Smooth muscle cell (in vitro differentiated cells): ENCODE measurements around the gene CHI3L2. TPM values are rescaled to one million over a fixed set of nuclear protein-coding genes. Genes with fewer than 3 reads are reported as not detected.
A peak's percentile ranks its signal among the peaks of the same experiment; 100 is the strongest.
"Not testable (repeated sequence)": the region's sequence is repeated elsewhere in the genome, so short reads cannot be mapped to it uniquely, and the experiment has no call there.

Source experiments
- DNase-seq: peaks from one replicate; lab custom pipeline; 2025; ENCODE audit not compliant: unreplicated experiment; lab: John Stamatoyannopoulos, UW
- H2AFZ ChIP-seq: fragments of 200-600 bp; sonication (generic); 2 replicates; pipeline ENCODE4 v1.6.0; 2016; ENCODE audit warnings: antibody characterized with exemption, low read depth, mild to moderate bottlenecking
- H3F3A ChIP-seq: fragments of 200-600 bp; sonication (generic); 2 replicates; pipeline ENCODE4 v1.6.0; 2017; ENCODE audit warnings: antibody characterized with exemption, low read depth
- H3K27ac ChIP-seq: fragments of 200-600 bp; sonication (generic); 2 replicates; pipeline ENCODE4 v1.5.1; 2016; ENCODE audit warnings: low read depth, mild to moderate bottlenecking
- H3K27me3 ChIP-seq: fragments of 200-600 bp; sonication (generic); 2 replicates; pipeline ENCODE4 v1.6.1; 2016; ENCODE audit warnings: low read depth, mild to moderate bottlenecking
- H3K36me3 ChIP-seq: fragments of 200-600 bp; sonication (generic); 2 replicates; pipeline ENCODE4 v1.5.1; 2016; ENCODE audit warnings: low read depth
- H3K4me1 ChIP-seq: fragments of 200-600 bp; sonication (generic); 2 replicates; pipeline ENCODE4 v1.5.1; 2016; ENCODE audit warnings: low read depth
- H3K4me2 ChIP-seq: fragments of 200-600 bp; sonication (generic); 2 replicates; pipeline ENCODE4 v1.6.0; 2016; ENCODE audit warnings: mild to moderate bottlenecking
- H3K4me3 ChIP-seq: fragments of 200-600 bp; sonication (generic); 2 replicates; pipeline ENCODE4 v1.5.1; 2016; ENCODE audit warnings: mild to moderate bottlenecking
- H3K79me2 ChIP-seq: fragments of 200-600 bp; sonication (generic); 2 replicates; pipeline ENCODE4 v1.6.0; 2016; ENCODE audit warnings: low read depth, mild to moderate bottlenecking
- H3K9ac ChIP-seq: fragments of 200-600 bp; sonication (generic); 2 replicates; pipeline ENCODE4 v1.6.0; 2016; ENCODE audit warnings: low read depth
- H3K9me3 ChIP-seq: fragments of 200-600 bp; sonication (generic); replicated peaks from 2 replicates; pipeline ENCODE4 v1.5.1; 2016; ENCODE audit warnings: low read depth
- H4K20me1 ChIP-seq: fragments of 200-600 bp; sonication (generic); 2 replicates; pipeline ENCODE4 v1.6.0; 2016; ENCODE audit warnings: low read depth
- WGBS: methylation state at CpG from one replicate; pipeline ENCODE4 v1.1.7; 2016; ENCODE audit warnings: low lambda C conversion rate; 5-methylcytosine and 5-hydroxymethylcytosine counted together
- polyA plus RNA-seq: library from polyadenylated mRNA; unstranded; fragments of >200 nt; fragmentation: Nextera tagmentation; extraction: Ambion mirVana; gene quantifications from 2 replicates; pipeline ENCODE4 v1.2.1, GENCODE V29; 2016
- total RNA-seq: library from RNA; depleted of rRNA; stranded (reverse); fragments of >200 nt; gene quantifications from 2 replicates; pipeline ENCODE4 v1.2.3, GENCODE V29; 2014
- TF ChIP-seq, protein P1 (sequence below): fragments of 200-600 bp; sonication (generic); IDR thresholded peaks from 2 replicates; pipeline ENCODE4 v1.5.1; 2017; ENCODE audit warnings: borderline replicate concordance, mild to moderate bottlenecking, antibody characterized with exemption; ENCODE audit not compliant: insufficient read depth, poor library complexity, severe bottlenecking

CHI3L2 gene
- total and polyA plus RNA-seq, 2 experiments from 2014 or later, result 0.54 to 2.0 TPM

DNA sequence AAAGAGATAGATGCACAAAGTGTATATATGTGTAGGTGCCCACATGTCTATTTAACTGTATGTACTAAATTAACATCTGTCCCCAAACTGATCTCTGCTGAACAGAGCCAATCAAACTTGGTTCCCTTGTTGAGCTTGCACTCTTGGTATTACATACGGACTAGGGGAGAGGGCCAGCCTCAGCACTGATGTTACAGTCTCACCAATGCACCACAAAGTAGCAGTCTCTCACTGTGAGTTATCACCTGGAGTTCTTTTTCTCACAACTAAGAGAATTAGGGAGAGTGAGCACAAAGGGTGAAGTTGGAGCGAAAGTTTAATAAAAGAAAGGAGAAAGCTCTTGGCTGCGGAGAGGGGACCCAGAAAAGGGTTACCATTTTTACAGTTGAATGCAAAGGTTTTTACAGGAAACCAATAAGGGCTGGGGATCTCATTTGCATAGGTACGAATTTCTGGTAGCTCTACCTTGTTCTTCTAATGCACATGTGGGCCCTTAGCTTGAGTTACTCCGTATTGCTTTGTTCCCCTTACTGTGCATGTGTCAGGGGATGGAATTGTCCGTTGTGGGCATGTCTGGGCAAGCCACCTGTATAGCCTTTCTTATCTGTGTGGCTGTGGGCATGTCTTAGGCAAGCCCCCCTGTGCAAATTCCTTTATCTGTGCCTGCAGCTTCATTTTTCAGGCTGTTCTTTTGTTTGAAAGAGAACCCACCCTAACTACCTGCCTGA lies 13.3 kb upstream of the CHI3L2 start:
- H3K27ac ChIP-seq, result peak overlapping the region; percentile 59
- no peak overlapping the region for H3K4me2 ChIP-seq
- H3K36me3 ChIP-seq, result no peaks in the 10 kb centered on the region
- peaks cover 13% of the 10 kb centered on the region for H3K4me1 ChIP-seq
- DNase-seq, result no peak
- no peak overlapping the region for H3K4me3 ChIP-seq
- H4K20me1 ChIP-seq, result no peaks in the 10 kb centered on the region
- H3F3A ChIP-seq, result peaks cover 4% of the 10 kb centered on the region
- no peak overlapping the region for H3K9ac ChIP-seq
- WGBS, result 83% methylated on average over 6 of the region's 6 CpGs
- TF ChIP-seq, protein P1, sequence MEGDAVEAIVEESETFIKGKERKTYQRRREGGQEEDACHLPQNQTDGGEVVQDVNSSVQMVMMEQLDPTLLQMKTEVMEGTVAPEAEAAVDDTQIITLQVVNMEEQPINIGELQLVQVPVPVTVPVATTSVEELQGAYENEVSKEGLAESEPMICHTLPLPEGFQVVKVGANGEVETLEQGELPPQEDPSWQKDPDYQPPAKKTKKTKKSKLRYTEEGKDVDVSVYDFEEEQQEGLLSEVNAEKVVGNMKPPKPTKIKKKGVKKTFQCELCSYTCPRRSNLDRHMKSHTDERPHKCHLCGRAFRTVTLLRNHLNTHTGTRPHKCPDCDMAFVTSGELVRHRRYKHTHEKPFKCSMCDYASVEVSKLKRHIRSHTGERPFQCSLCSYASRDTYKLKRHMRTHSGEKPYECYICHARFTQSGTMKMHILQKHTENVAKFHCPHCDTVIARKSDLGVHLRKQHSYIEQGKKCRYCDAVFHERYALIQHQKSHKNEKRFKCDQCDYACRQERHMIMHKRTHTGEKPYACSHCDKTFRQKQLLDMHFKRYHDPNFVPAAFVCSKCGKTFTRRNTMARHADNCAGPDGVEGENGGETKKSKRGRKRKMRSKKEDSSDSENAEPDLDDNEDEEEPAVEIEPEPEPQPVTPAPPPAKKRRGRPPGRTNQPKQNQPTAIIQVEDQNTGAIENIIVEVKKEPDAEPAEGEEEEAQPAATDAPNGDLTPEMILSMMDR, result no peak
- no peaks in the 10 kb centered on the region for H3K27me3 ChIP-seq
- H3K9me3 ChIP-seq, result no peaks in the 10 kb centered on the region
- H2AFZ ChIP-seq, result no peak overlapping the region
- no peaks in the 10 kb centered on the region for H3K79me2 ChIP-seq

- no peaks in the 10 kb centered on the region for H4K20me1 ChIP-seq
- peaks cover 19% of the 10 kb centered on the region for H3K4me1 ChIP-seq
- H3K27me3 ChIP-seq, result no peaks in the 10 kb centered on the region
- peaks cover 4% of the 10 kb centered on the region for H3F3A ChIP-seq
- peak overlapping the region; percentile 59 for H3K27ac ChIP-seq
- no peak for DNase-seq
- TF ChIP-seq, protein P1, result no peak
- no peaks in the 10 kb centered on the region for H3K9me3 ChIP-seq
- peak overlapping the region; percentile 62 for H2AFZ ChIP-seq
- H3K4me3 ChIP-seq, result no peak overlapping the region
- no peak overlapping the region for H3K4me2 ChIP-seq
- WGBS, result 84% methylated on average over 7 of the region's 7 CpGs
- H3K79me2 ChIP-seq, result no peaks in the 10 kb centered on the region
- H3K36me3 ChIP-seq, result no peaks in the 10 kb centered on the region
- H3K9ac ChIP-seq, result no peak overlapping the region
Observed at GRCh38 chr1:111214884-111215283, 12.6 kb upstream of the CHI3L2 start.

DNA sequence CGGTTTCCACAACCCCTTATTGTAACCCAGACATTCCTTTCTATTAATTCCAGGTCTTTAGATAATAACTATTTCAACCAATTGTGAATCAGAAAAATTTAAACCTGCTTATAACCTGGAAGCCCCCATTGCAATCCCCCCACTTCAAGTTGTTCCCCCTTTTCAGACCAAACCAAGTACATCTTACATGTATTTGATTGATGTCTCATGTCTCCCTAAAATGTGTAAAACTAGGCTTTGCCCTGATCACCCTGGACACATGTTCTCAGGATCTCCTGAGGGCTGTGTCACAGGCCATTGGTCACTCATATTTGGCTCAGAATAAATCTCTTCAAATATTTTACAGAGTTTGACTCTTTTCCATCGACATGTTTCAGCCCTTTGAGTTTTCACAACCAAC lies 12.2 kb upstream of the CHI3L2 start:
- Histone ChIP-seq H2AFZ (peak overlapping the region; percentile 62), H3K4me1 (peaks cover 22% of the 10 kb centered on the region), H3K27ac (peak overlapping the region; percentile 59)
- H3K79me2 ChIP-seq, H4K20me1 ChIP-seq, H3K9ac ChIP-seq, H3K4me2 ChIP-seq, H3K36me3 ChIP-seq, DNase-seq, H3F3A ChIP-seq, H3K9me3 ChIP-seq, H3K4me3 ChIP-seq, H3K27me3 ChIP-seq: not testable (repeated sequence)
- WGBS, result 80% methylated on average over 2 of the region's 2 CpGs

GRCh38 chr1:111216751-111217150 lies 10.8 kb upstream of the CHI3L2 start:
- Histone ChIP-seq H3F3A (peaks cover 4% of the 10 kb centered on the region), H3K36me3 (no peaks in the 10 kb centered on the region), H3K27me3 (no peaks in the 10 kb centered on the region), H4K20me1 (no peaks in the 10 kb centered on the region), H3K27ac (no peak overlapping the region), H3K79me2 (no peaks in the 10 kb centered on the region), H2AFZ (no peak overlapping the region), H3K9ac (no peak overlapping the region), H3K9me3 (no peaks in the 10 kb centered on the region), H3K4me1 (peaks cover 30% of the 10 kb centered on the region), H3K4me3 (no peak overlapping the region), H3K4me2 (no peak overlapping the region)
- no peak for DNase-seq
- WGBS, result 96% methylated on average over 5 of the region's 5 CpGs
- TF ChIP-seq, protein P1, result no peak
